IMR-90 (cell line): ENCODE data around the gene GTPBP6. TPM values are rescaled to one million over a fixed set of nuclear protein-coding genes. Genes with fewer than 3 reads are reported as not detected.

Experiments used
- ATAC-seq: fragments of 200-7000 bp; cut with Tn5 transposase; 2 replicates; pipeline ENCODE4 v1.9.1; 2020; ENCODE audit warnings: low read depth, mild to moderate bottlenecking, moderate library complexity
- BruUV-seq: library from RNA; stranded (reverse); fragments of 400-500 nt; replicated peaks from 2 replicates; lab custom pipeline; 2021; lab: Mats Ljungman, UMichigan
- CTCF ChIA-PET: fragments of 300-600 bp; formaldehyde crosslinking; extraction: SDS; loops from one replicate; lab custom pipeline; 2021; ENCODE audit warnings: antibody characterized with exemption; lab: Yijun Ruan, JAX
- POLR2A ChIA-PET: fragments of 300-600 bp; sonication (Branson Sonifier 250); formaldehyde crosslinking; loops from one replicate; lab custom pipeline; 2022; ENCODE audit warnings: antibody characterized with exemption; ENCODE audit not compliant: unreplicated experiment; lab: Charles Lee
- DNase-seq: peaks from one replicate; pipeline ENCODE4 v3.0.0; 2013
- H2AFZ ChIP-seq: replicated peaks from 2 replicates; pipeline ENCODE3; 2013; ENCODE audit warnings: low read length, mild to moderate bottlenecking; ENCODE audit not compliant: poor library complexity
- H2AK5ac ChIP-seq: 2 replicates; pipeline ENCODE4 v1.6.1; 2013; ENCODE audit warnings: low read depth, low read length, inconsistent platforms
- H2AK9ac ChIP-seq: replicated peaks from 2 replicates; pipeline ENCODE3; 2013; ENCODE audit warnings: mild to moderate bottlenecking, low read depth, low read length, moderate library complexity; ENCODE audit not compliant: poor library complexity
- H2BK120ac ChIP-seq: 2 replicates; pipeline ENCODE4 v1.6.1; 2013; ENCODE audit warnings: low read depth, low read length, inconsistent platforms
- H2BK15ac ChIP-seq: 3 replicates; pipeline ENCODE4 v1.6.1; 2013; ENCODE audit warnings: low read depth, low read length, inconsistent platforms
- H2BK20ac ChIP-seq: 2 replicates; pipeline ENCODE4 v1.6.1; 2013; ENCODE audit warnings: low read depth, mild to moderate bottlenecking, inconsistent platforms, low read length, moderate library complexity
- H2BK5ac ChIP-seq: 2 replicates; pipeline ENCODE4 v1.6.1; 2013; ENCODE audit warnings: mild to moderate bottlenecking, low read depth, low read length, inconsistent platforms; ENCODE audit not compliant: poor library complexity, severe bottlenecking
- H3K14ac ChIP-seq: replicated peaks from 2 replicates; pipeline ENCODE4 v1.6.1; 2013; ENCODE audit warnings: low read depth, low read length, inconsistent platforms
- H3K18ac ChIP-seq: 2 replicates; pipeline ENCODE4 v1.6.1; 2013; ENCODE audit warnings: low read depth, low read length, control low read depth
- H3K23ac ChIP-seq: 2 replicates; pipeline ENCODE4 v1.6.1; 2013; ENCODE audit warnings: low read depth, low read length, inconsistent platforms
- H3K27ac ChIP-seq: 2 replicates; pipeline ENCODE4 v1.5.1; 2013; ENCODE audit warnings: mild to moderate bottlenecking, control low read depth, low read length; ENCODE audit not compliant: insufficient read depth
- H3K27me3 ChIP-seq: 2 replicates; pipeline ENCODE4 v1.6.1; 2013; ENCODE audit warnings: low read length; ENCODE audit not compliant: control insufficient read depth, insufficient read depth
- H3K36me3 ChIP-seq: 2 replicates; pipeline ENCODE4 v1.6.1; 2013; ENCODE audit warnings: low read length, mixed read lengths; ENCODE audit not compliant: control insufficient read depth, insufficient read depth
- H3K4ac ChIP-seq: 2 replicates; pipeline ENCODE4 v1.6.1; 2013; ENCODE audit warnings: low read depth, low read length, inconsistent platforms
- H3K4me1 ChIP-seq: 2 replicates; pipeline ENCODE4 v1.6.1; 2013; ENCODE audit warnings: low read length, mixed read lengths; ENCODE audit not compliant: control insufficient read depth, insufficient read depth
- H3K4me2 ChIP-seq: 2 replicates; pipeline ENCODE4 v1.6.1; 2013; ENCODE audit warnings: low read depth, mild to moderate bottlenecking, control low read depth, low read length, moderate library complexity
- H3K4me3 ChIP-seq: 2 replicates; pipeline ENCODE4 v1.5.1; 2013; ENCODE audit warnings: low read depth, mild to moderate bottlenecking, control low read depth, low read length, moderate library complexity; ENCODE audit not compliant: insufficient read depth
- H3K56ac ChIP-seq: 2 replicates; pipeline ENCODE4 v1.6.1; 2013; ENCODE audit warnings: low read length, inconsistent platforms; ENCODE audit not compliant: insufficient read depth; ENCODE audit errors: extremely low read depth
- H3K79me1 ChIP-seq, 2 experiments: 2 replicates each; pipeline ENCODE4 v1.6.1; 2013; ENCODE audit warnings: low read length in 2 of 2, inconsistent platforms in 1 of 2, low read depth in 1 of 2
- H3K9ac ChIP-seq: 2 replicates; pipeline ENCODE4 v1.6.1; 2013; ENCODE audit warnings: low read depth, low read length, control low read depth
- H3K9me1 ChIP-seq: 2 replicates; pipeline ENCODE4 v1.6.1; 2013; ENCODE audit warnings: low read length, inconsistent platforms; ENCODE audit not compliant: insufficient read depth
- H3K9me3 ChIP-seq: 2 replicates; pipeline ENCODE4 v1.6.1; 2013; ENCODE audit warnings: low read length; ENCODE audit not compliant: control insufficient read depth, insufficient read depth
- H4K20me1 ChIP-seq: 2 replicates; pipeline ENCODE4 v1.6.1; 2013; ENCODE audit warnings: low read length, inconsistent platforms; ENCODE audit not compliant: insufficient read depth
- H4K5ac ChIP-seq: 2 replicates; pipeline ENCODE4 v1.6.1; 2013; ENCODE audit warnings: mild to moderate bottlenecking, low read depth, low read length, control low read depth
- H4K8ac ChIP-seq, 2 experiments: 2 replicates each; pipeline ENCODE4 v1.6.1; 2013; ENCODE audit warnings: low read depth in 2 of 2, low read length in 2 of 2, control low read depth in 1 of 2, inconsistent platforms in 1 of 2
- H4K91ac ChIP-seq: 2 replicates; pipeline ENCODE4 v1.6.1; 2013; ENCODE audit warnings: low read depth, low read length, inconsistent platforms; ENCODE audit not compliant: insufficient read depth
- BHLHE40 ChIP-seq: fragments of 150-350 bp; IDR thresholded peaks from 2 replicates; pipeline ENCODE4 v1.6.1; 2016; ENCODE audit warnings: mild to moderate bottlenecking, low read depth, low read length
- CEBPB ChIP-seq: IDR thresholded peaks from 2 replicates; pipeline ENCODE4 v1.6.1; 2012; ENCODE audit warnings: low read depth, low read length, improper control_type of control experiment
- CHD1 ChIP-seq: IDR thresholded peaks from 2 replicates; pipeline ENCODE4 v1.6.1; 2012; ENCODE audit warnings: low read depth, low read length, improper control_type of control experiment
- CTCF ChIP-seq: conservative IDR thresholded peaks from 2 replicates; pipeline ENCODE4 v1.5.1; 2012; ENCODE audit warnings: mild to moderate bottlenecking, low read depth, low read length, improper control_type of control experiment
- ELK1 ChIP-seq: fragments of 150-350 bp; IDR thresholded peaks from 2 replicates; pipeline ENCODE4 v1.6.1; 2016; ENCODE audit warnings: low read depth, mild to moderate bottlenecking, low read length, moderate library complexity, borderline replicate concordance
- FOS ChIP-seq: fragments of 150-350 bp; IDR thresholded peaks from 2 replicates; pipeline ENCODE4 v1.6.1; 2016; ENCODE audit warnings: low read depth, low read length
- MAFK ChIP-seq: IDR thresholded peaks from 2 replicates; pipeline ENCODE4 v1.6.1; 2012; ENCODE audit warnings: low read depth, low read length, improper control_type of control experiment
- MAZ ChIP-seq: IDR thresholded peaks from 2 replicates; pipeline ENCODE4 v1.6.1; 2012; ENCODE audit warnings: low read depth, mild to moderate bottlenecking, low read length, improper control_type of control experiment, moderate library complexity, borderline replicate concordance
- MXI1 ChIP-seq: IDR thresholded peaks from 2 replicates; pipeline ENCODE4 v1.6.1; 2012; ENCODE audit warnings: low read depth, mild to moderate bottlenecking, low read length, moderate library complexity, borderline replicate concordance
- NFE2L2 ChIP-seq: fragments of 150-350 bp; IDR thresholded peaks from 2 replicates; pipeline ENCODE4 v1.6.1; 2016; ENCODE audit warnings: low read depth, mild to moderate bottlenecking, low read length
- POLR2A ChIP-seq: IDR thresholded peaks from 2 replicates; pipeline ENCODE4 v1.6.1; 2012; ENCODE audit warnings: mild to moderate bottlenecking, low read depth, low read length
- RAD21 ChIP-seq: IDR thresholded peaks from 2 replicates; pipeline ENCODE4 v1.6.1; 2012; ENCODE audit warnings: low read length, improper control_type of control experiment
- RCOR1 ChIP-seq: IDR thresholded peaks from 2 replicates; pipeline ENCODE4 v1.6.1; 2012; ENCODE audit warnings: mild to moderate bottlenecking, low read length, improper control_type of control experiment; ENCODE audit not compliant: insufficient replicate concordance
- RFX5 ChIP-seq: IDR thresholded peaks from 2 replicates; pipeline ENCODE4 v1.8.0; 2012; ENCODE audit warnings: low read depth, mild to moderate bottlenecking, low read length, moderate library complexity
- SMC3 ChIP-seq: fragments of 150-350 bp; IDR thresholded peaks from 2 replicates; pipeline ENCODE4 v1.6.1; 2016; ENCODE audit warnings: low read depth, mild to moderate bottlenecking, antibody characterized with exemption, low read length, moderate library complexity
- USF2 ChIP-seq: fragments of 150-350 bp; IDR thresholded peaks from 2 replicates; pipeline ENCODE4 v1.6.1; 2017; ENCODE audit warnings: mild to moderate bottlenecking, antibody characterized with exemption, low read length, low read depth
- WGBS, 2 experiments: methylation state at CpG; one replicate each; pipeline versions ENCODE4 v1.1.5 to v1.1.7; 2013; ENCODE audit warnings: missing lambda C conversion rate in 2 of 2; ENCODE audit not compliant: insufficient read length in 1 of 2; ENCODE audit errors: extremely low coverage in 2 of 2; 5-methylcytosine and 5-hydroxymethylcytosine counted together
- dilution Hi-C: fragments of 300-500 bp; cut with HindIII; formaldehyde crosslinking; loops from one replicate; pipeline ENCODE4 v1.14.3; 2018; ENCODE audit warnings: low sequenced_read_pairs; ENCODE audit not compliant: unreplicated experiment
- in situ Hi-C: fragments of 300-500 bp; cut with MboI; formaldehyde crosslinking; loops from 3 replicates; pipeline ENCODE4 v1.14.3; 2019; ENCODE audit warnings: low sequenced_read_pairs, inconsistent platforms, mixed read lengths
- intact Hi-C: fragments of 100-400 bp; cut with micrococcal nuclease; formaldehyde crosslinking; loops from 2 replicates; pipeline ENCODE4 v1.10.0; 2022
- polyA plus RNA-seq, 3 experiments: library from polyadenylated mRNA; depleted of rRNA; stranded (reverse); fragments of >200 nt; gene quantifications; 2 replicates each; pipeline ENCODE4 v1.2.3, GENCODE V29; 2012; ENCODE audit warnings: low replicate concordance in 1 of 3
- total RNA-seq: library from RNA; depleted of rRNA; stranded (reverse); fragments of >200 nt; gene quantifications from 2 replicates; pipeline ENCODE4 v1.2.3, GENCODE V29; 2012

The GTPBP6 gene
- total and polyA plus RNA-seq, 2 of the 4 experiments (the other 2 are of a cell fraction): 24.0 to 31.6 TPM

GRCh38 chrX:262381-262909 lies 56.2 kb downstream of the GTPBP6 start:
- no peak overlapping the region for H3K14ac ChIP-seq
- H3K4me1 ChIP-seq: no peaks in the 10 kb centered on the region
- POLR2A ChIA-PET: no interaction called here
- H2BK120ac ChIP-seq: no peak overlapping the region
- H2BK15ac ChIP-seq: no peak overlapping the region
- no peaks in the 10 kb centered on the region for H3K36me3 ChIP-seq
- no peak overlapping the region for H3K4me3 ChIP-seq
- DNase-seq: no peak
- H2BK5ac ChIP-seq: no peak overlapping the region
- H4K91ac ChIP-seq: no peak overlapping the region
- no peak overlapping the region for H2AK9ac ChIP-seq
- CTCF ChIA-PET: no interaction called here
- no peaks in the 10 kb centered on the region for H4K20me1 ChIP-seq
- intact Hi-C loops: no loop called here
- H3K18ac ChIP-seq: no peak overlapping the region
- no peak overlapping the region for H3K27ac ChIP-seq
- no peaks in the 10 kb centered on the region for H3K9me1 ChIP-seq
- no peak for ATAC-seq
- BruUV-seq: no TSS peak
- no peak overlapping the region for H3K23ac ChIP-seq
- no peaks in the 10 kb centered on the region for H3K79me1 ChIP-seq
- no peak overlapping the region for H3K9ac ChIP-seq
- dilution Hi-C loops: no loop called here
- no peak overlapping the region for H3K56ac ChIP-seq
- no peak overlapping the region for H4K8ac ChIP-seq
- no peak overlapping the region for H2AK5ac ChIP-seq
- no peak overlapping the region for H3K4ac ChIP-seq
- H2AFZ ChIP-seq: no peak overlapping the region
- no peak overlapping the region for H2BK20ac ChIP-seq
- no peaks in the 10 kb centered on the region for H3K9me3 ChIP-seq
- WGBS, 2 experiments: 100% methylated on average over 1 of the region's 13 CpGs; no CpG with 5 or more reads in 1 of the 2 experiments
- H3K27me3 ChIP-seq: no peaks in the 10 kb centered on the region
- TF ChIP-seq FOS (no peak), RAD21 (no peak), RFX5 (no peak), USF2 (no peak), POLR2A (no peak), CTCF (no peak), CEBPB (no peak), BHLHE40 (no peak), ELK1 (no peak), CHD1 (no peak), MXI1 (no peak), MAZ (no peak), NFE2L2 (no peak), RCOR1 (no peak), MAFK (no peak), SMC3 (no peak)
- H4K5ac ChIP-seq: no peak overlapping the region
- in situ Hi-C loops: no loop called here
- no peak overlapping the region for H3K4me2 ChIP-seq
